Nephron progenitor cell (in vitro differentiated cells): Measurements from ENCODE around the gene CCDC148.

Experiments
- DNase-seq: peaks from one replicate; pipeline ENCODE4 v3.0.0; 2021
- H3K27ac Mint-ChIP-seq: 2 replicates; pipeline ENCODE4 v1.8.0; 2021; ENCODE audit warnings: mild to moderate bottlenecking, moderate library complexity, mixed read lengths
- H3K27me3 Mint-ChIP-seq: 2 replicates; pipeline ENCODE4 v1.8.0; 2021; ENCODE audit warnings: mild to moderate bottlenecking, low read depth, mixed read lengths; ENCODE audit not compliant: poor library complexity
- H3K36me3 Mint-ChIP-seq: 2 replicates; pipeline ENCODE4 v1.8.0; 2021; ENCODE audit warnings: low read depth, mixed read lengths
- H3K4me1 Mint-ChIP-seq: 2 replicates; pipeline ENCODE4 v1.8.0; 2021; ENCODE audit warnings: mixed read lengths
- H3K4me3 Mint-ChIP-seq: 2 replicates; pipeline ENCODE4 v1.8.0; 2021; ENCODE audit warnings: mild to moderate bottlenecking, moderate library complexity, mixed read lengths
- H3K9me3 Mint-ChIP-seq: 2 replicates; pipeline ENCODE4 v1.8.0; 2021; ENCODE audit warnings: mild to moderate bottlenecking, moderate library complexity, mixed read lengths
- CTCF ChIP-seq: fragments of 200-600 bp; sonication (generic); IDR thresholded peaks from 2 replicates; pipeline ENCODE4 v1.5.0; 2021; ENCODE audit warnings: antibody characterized with exemption

The CCDC148 gene

DNA sequence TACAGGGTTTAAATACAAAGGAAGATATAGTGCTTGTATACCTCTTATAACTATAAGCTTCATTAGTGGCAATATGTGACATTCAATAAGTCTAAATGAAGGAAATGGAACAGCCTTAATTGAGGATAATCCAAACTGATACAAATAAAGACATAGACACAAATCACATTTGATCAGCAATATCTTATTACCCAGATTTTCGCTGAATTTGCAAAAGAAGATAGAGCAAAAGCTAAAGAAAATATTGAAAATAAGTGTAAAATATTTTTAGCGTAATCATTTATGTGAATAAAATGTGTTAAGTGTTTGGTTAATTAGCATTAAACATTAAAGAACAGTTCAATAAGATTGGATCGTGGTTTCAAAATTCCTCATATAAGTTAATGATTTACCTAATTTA is 51.2 kb downstream of the CCDC148 start:
- Mint-ChIP-seq H3K4me1 (no peaks in the 10 kb centered on the region), H3K27ac (no peak overlapping the region)
- TF ChIP-seq CTCF, result no peak

GRCh38 chr2:158403237-158403636 is 53.3 kb downstream of the CCDC148 start:
- Mint-ChIP-seq H3K36me3 (peaks cover 6% of the 10 kb centered on the region), H3K4me3 (no peak overlapping the region), H3K4me1 (no peaks in the 10 kb centered on the region), H3K9me3 (peaks cover 27% of the 10 kb centered on the region), H3K27me3 (no peaks in the 10 kb centered on the region), H3K27ac (no peak overlapping the region)
- no peak for TF ChIP-seq CTCF
- DNase-seq, result no peak

More for the DNA sequence above, 51.2 kb downstream of the CCDC148 start:
- peaks cover 18% of the 10 kb centered on the region for H3K9me3 Mint-ChIP-seq
- DNase-seq, result no peak
- no peak overlapping the region for H3K4me3 Mint-ChIP-seq
- H3K36me3 Mint-ChIP-seq, result peaks cover 3% of the 10 kb centered on the region
- no peaks in the 10 kb centered on the region for H3K27me3 Mint-ChIP-seq

DNA sequence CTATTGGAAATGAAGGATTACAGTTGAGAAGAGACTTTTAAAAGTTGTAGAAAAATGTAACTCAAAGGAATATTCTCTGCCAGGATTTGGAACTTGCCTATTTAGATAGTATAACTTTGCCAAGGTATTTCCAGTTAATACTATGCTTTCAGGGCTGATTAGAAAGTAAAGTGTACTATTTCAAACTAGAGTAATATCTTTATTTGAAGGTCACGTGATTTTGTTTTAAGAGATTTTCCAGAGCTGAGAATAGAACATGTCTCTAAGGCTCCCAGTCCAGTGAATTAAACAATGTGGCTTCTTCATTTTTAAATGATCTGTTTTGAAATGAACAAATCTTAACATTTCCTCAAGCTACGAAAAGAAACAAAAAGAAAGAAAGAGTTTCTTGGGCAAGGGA is 53.9 kb downstream of the CCDC148 start:
- no peak for TF ChIP-seq CTCF
- no peaks in the 10 kb centered on the region for H3K27me3 Mint-ChIP-seq

GRCh38 chr2:158395166-158395565 is 61.4 kb downstream of the CCDC148 start:
- no peak for TF ChIP-seq CTCF
- H3K9me3 Mint-ChIP-seq, result peaks cover 21% of the 10 kb centered on the region
- H3K4me3 Mint-ChIP-seq, result no peak overlapping the region
- no peaks in the 10 kb centered on the region for H3K27me3 Mint-ChIP-seq
- DNase-seq, result no peak
- peak overlapping the region; percentile 6 for H3K27ac Mint-ChIP-seq
- H3K4me1 Mint-ChIP-seq, result peaks cover 26% of the 10 kb centered on the region
- peaks cover 6% of the 10 kb centered on the region for H3K36me3 Mint-ChIP-seq

More for the DNA sequence above, 53.9 kb downstream of the CCDC148 start:
- no peak for DNase-seq
- peaks cover 6% of the 10 kb centered on the region for H3K36me3 Mint-ChIP-seq
- H3K4me1 Mint-ChIP-seq, result no peaks in the 10 kb centered on the region
- H3K27ac Mint-ChIP-seq, result no peak overlapping the region
- no peak overlapping the region for H3K4me3 Mint-ChIP-seq
- peaks cover 29% of the 10 kb centered on the region for H3K9me3 Mint-ChIP-seq

GRCh38 chr2:158394453-158394852 is 62.1 kb downstream of the CCDC148 start:
- Mint-ChIP-seq H3K36me3 (no peaks in the 10 kb centered on the region), H3K4me1 (peaks cover 26% of the 10 kb centered on the region), H3K27ac (no peak overlapping the region), H3K9me3 (peaks cover 14% of the 10 kb centered on the region), H3K27me3 (no peaks in the 10 kb centered on the region), H3K4me3 (no peak overlapping the region)
- no peak for DNase-seq
- no peak for TF ChIP-seq CTCF

DNA sequence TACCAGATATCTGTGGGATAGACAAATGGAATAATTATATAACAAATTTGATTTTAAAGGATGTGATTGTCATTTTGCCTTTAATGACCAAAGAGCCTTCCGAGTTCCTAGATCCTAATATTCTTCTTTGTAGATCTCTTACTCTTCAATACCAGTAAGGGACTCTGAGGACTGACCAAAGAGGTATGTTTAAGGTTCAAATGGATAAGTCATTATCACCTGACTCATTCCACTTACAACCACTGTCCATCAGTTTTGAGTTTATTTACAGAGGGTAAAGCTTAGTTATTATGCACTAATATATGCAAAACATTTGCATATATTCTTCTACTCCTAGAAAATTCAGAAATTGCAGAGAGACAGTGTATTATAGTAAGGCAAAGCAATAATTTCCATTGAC is 62.7 kb downstream of the CCDC148 start:
- H3K27ac Mint-ChIP-seq, result no peak overlapping the region
- DNase-seq, result no peak

More for the DNA sequence above, 62.7 kb downstream of the CCDC148 start:
- Mint-ChIP-seq H3K9me3 (peaks cover 9% of the 10 kb centered on the region), H3K36me3 (no peaks in the 10 kb centered on the region), H3K27me3 (no peaks in the 10 kb centered on the region), H3K4me1 (peaks cover 26% of the 10 kb centered on the region), H3K4me3 (no peak overlapping the region)
- TF ChIP-seq CTCF, result no peak
